ENCODE measurements around the gene SUSD5. TPM values are rescaled to one million over a fixed set of nuclear protein-coding genes. Genes with fewer than 3 reads are reported as not detected.

SUSD5 gene
- total and polyA plus RNA-seq, 3 donors from 2014 or later: 4.9 to 7.7 (median 5.6) TPM

- no peak for TF ChIP-seq CTCF (IDR thresholded peaks at IDR 0.05)
- no peak for TF ChIP-seq POLR2A (IDR thresholded peaks at IDR 0.05)
- no peak overlapping the region for H3K4me3 ChIP-seq
- 94 to 96% methylated on average over 3 of the region's 3 CpGs for WGBS, 2 donors
- no peaks in the 10 kb centered on the region for H3K36me3 ChIP-seq (ENCODE audit: low read depth, missing control alignments)
- DNase-seq: no peak
- H3K27me3 ChIP-seq: no peaks in the 10 kb centered on the region
- H3K4me1 ChIP-seq: no peaks in the 10 kb centered on the region
- intact Hi-C loops (cut with DNase I; ENCODE audit: low total_unique reads): no loop called here
- no peaks in the 10 kb centered on the region for H3K9me3 ChIP-seq
- H3K27ac ChIP-seq: no peak overlapping the region
Observed at GRCh38 chr3:33103034-33103433, 115.6 kb downstream of the SUSD5 start.

GRCh38 chr3:33100229-33100628 is 118.4 kb downstream of the SUSD5 start:
- intact Hi-C loops (cut with DNase I; ENCODE audit: low total_unique reads): no loop called here
- Histone ChIP-seq H3K27me3 (no peaks in the 10 kb centered on the region), H3K9me3 (no peaks in the 10 kb centered on the region), H3K27ac (no peak overlapping the region), H3K4me3 (no peak overlapping the region), H3K36me3 (ENCODE audit: low read depth, missing control alignments) (no peaks in the 10 kb centered on the region), H3K4me1 (peaks cover 9% of the 10 kb centered on the region)
- WGBS, 2 donors: 42 to 50% methylated on average over 2 of the region's 2 CpGs
- TF ChIP-seq POLR2A (IDR thresholded peaks at IDR 0.05) (no peak), CTCF (IDR thresholded peaks at IDR 0.05) (no peak)
- no peak for DNase-seq

Small RNA genes within 50 kb of the gene (small RNA-seq; reads per million reads assigned to genes)
- gene AC123900.1 (0 reads per million in 2 donors), gene RN7SL296P (0 to 0.09 reads per million in 2 donors)

Other genes with a start within 250 kb of the SUSD5 start
- 10 to 100 TPM; 44.3 to 61.6 TPM for gene GLB1, start 121.7 kb downstream of the SUSD5 start, total RNA-seq
- gene GLB1, start 121.7 kb downstream of the SUSD5 start, polyA plus RNA-seq (ENCODE audit: insufficient read depth, low read depth, low replicate concordance): 43.7 TPM
- gene TMPPE, start 121.7 kb downstream of the SUSD5 start, total RNA-seq: 1 to 10 TPM; 6.5 to 7.9 TPM
- 0.82 TPM for gene TMPPE, start 121.7 kb downstream of the SUSD5 start, polyA plus RNA-seq (ENCODE audit: insufficient read depth, low read depth, low replicate concordance)
- gene CRTAP, start 104.8 kb downstream of the SUSD5 start, total RNA-seq: 100 to 1,000 TPM in 1 of 2 donors, 10 to 100 TPM in 1; 70.2 to 123 TPM
- gene CRTAP, start 104.8 kb downstream of the SUSD5 start, polyA plus RNA-seq (ENCODE audit: insufficient read depth, low read depth, low replicate concordance): 151 TPM
- 10 to 100 TPM; 24.8 to 38.3 TPM for gene FBXL2, start 58.6 kb upstream of the SUSD5 start, total RNA-seq
- 55.7 TPM for gene FBXL2, start 58.6 kb upstream of the SUSD5 start, polyA plus RNA-seq (ENCODE audit: insufficient read depth, low read depth, low replicate concordance)
- 100 to 1,000 TPM in 1 of 2 donors, 10 to 100 TPM in 1; 93.2 to 108 TPM for gene UBP1, start 221.6 kb upstream of the SUSD5 start, total RNA-seq
- 53.9 TPM for gene UBP1, start 221.6 kb upstream of the SUSD5 start, polyA plus RNA-seq (ENCODE audit: insufficient read depth, low read depth, low replicate concordance)